HG02588 (cell line): ENCODE data around the gene ZNF292.
"Not testable (repeated sequence)": the region's sequence is repeated elsewhere in the genome, so short reads cannot be mapped to it uniquely, and the experiment has no call there.

Experiments used
- ATAC-seq: cut with Tn5 transposase; IDR thresholded peaks from one replicate; pipeline ENCODE4 v1.9.1; 2021; ENCODE audit warnings: mild to moderate bottlenecking, moderate library complexity; ENCODE audit not compliant: unreplicated experiment

Gene ZNF292

GRCh38 chr6:87210979-87211378, 55.6 kb downstream of the ZNF292 start:
- peak; percentile 97 for ATAC-seq

GRCh38 chr6:87212596-87212995, 57.2 kb downstream of the ZNF292 start:
- ATAC-seq, result no peak

- ATAC-seq, result no peak
These were observed 58.0 kb downstream of the ZNF292 start for GRCh38 chr6:87213364-87213763.

- no peak for ATAC-seq
These were observed 59.5 kb downstream of the ZNF292 start for GRCh38 chr6:87214831-87215230.

GRCh38 chr6:87220997-87221396, 65.6 kb downstream of the ZNF292 start:
- no peak for ATAC-seq

- no peak for ATAC-seq
These were observed 67.3 kb downstream of the ZNF292 start for GRCh38 chr6:87222676-87223075.

- no peak for ATAC-seq
These were observed 69.6 kb downstream of the ZNF292 start for GRCh38 chr6:87224971-87225370.

- ATAC-seq, result no peak
These were observed 70.1 kb downstream of the ZNF292 start for GRCh38 chr6:87225511-87225910.

GRCh38 chr6:87225937-87226336, 70.6 kb downstream of the ZNF292 start:
- ATAC-seq, result no peak

GRCh38 chr6:87230801-87231200, 75.4 kb downstream of the ZNF292 start:
- no peak for ATAC-seq

- ATAC-seq, result no peak
These were observed 82.4 kb downstream of the ZNF292 start for GRCh38 chr6:87237804-87238203.

GRCh38 chr6:87239098-87239635, 83.8 kb downstream of the ZNF292 start:
- ATAC-seq, result not testable (repeated sequence)

GRCh38 chr6:87241304-87241703, 85.9 kb downstream of the ZNF292 start:
- ATAC-seq, result no peak

- ATAC-seq, result no peak
These were observed 86.9 kb downstream of the ZNF292 start for GRCh38 chr6:87242311-87242710.

- ATAC-seq, result no peak
These were observed 88.4 kb downstream of the ZNF292 start for GRCh38 chr6:87243812-87244211.

GRCh38 chr6:87244380-87244779, 89.0 kb downstream of the ZNF292 start:
- ATAC-seq, result no peak

- ATAC-seq, result no peak
These were observed 94.7 kb downstream of the ZNF292 start for GRCh38 chr6:87250019-87250418.

- no peak for ATAC-seq
These were observed 95.9 kb downstream of the ZNF292 start for GRCh38 chr6:87251225-87251624.

GRCh38 chr6:87251725-87252124, 96.4 kb downstream of the ZNF292 start:
- ATAC-seq, result no peak

- no peak for ATAC-seq
These were observed 101.7 kb downstream of the ZNF292 start for GRCh38 chr6:87257046-87257445.

GRCh38 chr6:87257565-87257964, 102.2 kb downstream of the ZNF292 start:
- ATAC-seq, result no peak

- ATAC-seq, result no peak
These were observed 102.6 kb downstream of the ZNF292 start for GRCh38 chr6:87257975-87258374.

- no peak for ATAC-seq
These were observed 104.4 kb downstream of the ZNF292 start for GRCh38 chr6:87259791-87260190.
